Astrocyte of the cerebellum (primary cell): Measurements from ENCODE around the gene ITSN1.

ENCODE experiments used
- DNase-seq: peaks from one replicate; pipeline ENCODE4 v3.0.0-alpha.2; 2011; ENCODE audit warnings: low read depth
- H3K4me3 ChIP-seq: 2 replicates; pipeline ENCODE4 v1.5.1; 2011; ENCODE audit warnings: mild to moderate bottlenecking, low read depth, low read length, moderate library complexity
- CTCF ChIP-seq: IDR thresholded peaks from 2 replicates; pipeline ENCODE4 v1.5.1; 2012; ENCODE audit warnings: low read length, low read depth, moderate library complexity, mild to moderate bottlenecking; ENCODE audit errors: missing control alignments
- in situ Hi-C: cut with HindIII; loops from 2 replicates; pipeline ENCODE4 v1.10.0; 2017; ENCODE audit warnings: low sequenced_read_pairs

ITSN1 gene

GRCh38 chr21:33892853-33893252 lies 250.6 kb downstream of the ITSN1 start:
- DNase-seq, result no peak
- H3K4me3 ChIP-seq, result no peak overlapping the region
- in situ Hi-C loops, result no loop called here
- no peak for TF ChIP-seq CTCF

GRCh38 chr21:33893917-33894316 lies 251.6 kb downstream of the ITSN1 start:
- H3K4me3 ChIP-seq, result no peak overlapping the region
- in situ Hi-C loops, result no loop called here
- no peak for TF ChIP-seq CTCF
- DNase-seq, result no peak

GRCh38 chr21:33894736-33895288 lies 252.5 kb downstream of the ITSN1 start:
- peak; percentile 80 for DNase-seq
- no peak overlapping the region for H3K4me3 ChIP-seq
- in situ Hi-C loops, result no loop called here
- TF ChIP-seq CTCF, result peak; percentile 94

- in situ Hi-C loops, result no loop called here
- DNase-seq, result no peak
- no peak overlapping the region for H3K4me3 ChIP-seq
- TF ChIP-seq CTCF, result no peak
Observed at GRCh38 chr21:33895356-33895755, 253.1 kb downstream of the ITSN1 start.

GRCh38 chr21:33896691-33897090 lies 254.4 kb downstream of the ITSN1 start:
- in situ Hi-C loops, result no loop called here
- no peak overlapping the region for H3K4me3 ChIP-seq
- no peak for DNase-seq
- TF ChIP-seq CTCF, result no peak

GRCh38 chr21:33897098-33897497 lies 254.8 kb downstream of the ITSN1 start:
- no peak for DNase-seq
- in situ Hi-C loops, result no loop called here
- no peak overlapping the region for H3K4me3 ChIP-seq
- TF ChIP-seq CTCF, result no peak

GRCh38 chr21:33897739-33898138 lies 255.4 kb downstream of the ITSN1 start:
- in situ Hi-C loops, result no loop called here
- DNase-seq, result no peak

More at GRCh38 chr21:33897739-33898138, 255.4 kb downstream of the ITSN1 start:
- no peak for TF ChIP-seq CTCF
- H3K4me3 ChIP-seq, result no peak overlapping the region
